GM18526 (cell line): ENCODE measurements around the gene KMT2E.

Experiments
- POLR2A ChIP-seq: IDR thresholded peaks from 3 replicates; pipeline ENCODE4 v1.6.1; 2011; ENCODE audit not compliant: insufficient read length; ENCODE audit errors: extremely low read depth

The KMT2E gene

DNA sequence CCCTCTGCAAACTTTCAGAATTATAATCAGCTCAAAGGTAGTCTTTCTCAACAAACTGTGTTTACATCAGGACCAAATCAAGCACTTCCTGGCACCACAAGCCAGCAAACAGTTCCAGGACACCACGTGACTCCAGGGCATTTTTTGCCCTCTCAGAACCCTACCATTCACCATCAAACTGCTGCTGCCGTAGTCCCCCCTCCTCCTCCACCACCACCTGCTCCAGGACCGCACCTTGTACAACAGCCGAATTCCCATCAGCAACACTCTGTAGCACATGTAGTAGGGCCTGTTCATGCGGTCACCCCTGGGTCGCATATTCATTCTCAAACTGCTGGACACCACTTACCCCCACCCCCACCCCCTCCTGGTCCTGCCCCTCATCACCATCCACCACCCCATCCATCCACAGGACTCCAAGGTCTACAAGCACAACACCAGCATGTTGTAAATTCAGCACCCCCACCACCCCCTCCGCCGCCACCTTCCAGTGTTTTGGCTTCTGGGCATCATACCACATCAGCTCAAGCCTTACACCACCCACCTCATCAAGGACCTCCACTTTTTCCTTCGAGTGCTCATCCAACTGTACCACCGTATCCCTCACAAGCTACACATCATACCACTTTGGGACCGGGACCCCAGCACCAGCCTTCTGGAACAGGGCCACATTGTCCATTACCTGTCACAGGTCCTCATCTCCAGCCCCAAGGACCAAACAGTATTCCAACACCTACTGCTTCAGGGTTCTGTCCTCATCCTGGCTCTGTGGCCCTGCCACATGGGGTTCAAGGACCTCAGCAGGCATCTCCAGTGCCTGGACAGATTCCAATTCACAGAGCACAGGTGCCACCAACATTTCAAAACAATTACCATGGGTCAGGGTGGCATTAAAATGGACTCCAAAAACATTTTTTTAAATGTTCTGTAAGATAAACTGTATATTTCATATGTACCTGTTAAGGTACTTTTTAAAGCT, 98.7 kb downstream of the KMT2E start:
- no peak for TF ChIP-seq POLR2A

DNA sequence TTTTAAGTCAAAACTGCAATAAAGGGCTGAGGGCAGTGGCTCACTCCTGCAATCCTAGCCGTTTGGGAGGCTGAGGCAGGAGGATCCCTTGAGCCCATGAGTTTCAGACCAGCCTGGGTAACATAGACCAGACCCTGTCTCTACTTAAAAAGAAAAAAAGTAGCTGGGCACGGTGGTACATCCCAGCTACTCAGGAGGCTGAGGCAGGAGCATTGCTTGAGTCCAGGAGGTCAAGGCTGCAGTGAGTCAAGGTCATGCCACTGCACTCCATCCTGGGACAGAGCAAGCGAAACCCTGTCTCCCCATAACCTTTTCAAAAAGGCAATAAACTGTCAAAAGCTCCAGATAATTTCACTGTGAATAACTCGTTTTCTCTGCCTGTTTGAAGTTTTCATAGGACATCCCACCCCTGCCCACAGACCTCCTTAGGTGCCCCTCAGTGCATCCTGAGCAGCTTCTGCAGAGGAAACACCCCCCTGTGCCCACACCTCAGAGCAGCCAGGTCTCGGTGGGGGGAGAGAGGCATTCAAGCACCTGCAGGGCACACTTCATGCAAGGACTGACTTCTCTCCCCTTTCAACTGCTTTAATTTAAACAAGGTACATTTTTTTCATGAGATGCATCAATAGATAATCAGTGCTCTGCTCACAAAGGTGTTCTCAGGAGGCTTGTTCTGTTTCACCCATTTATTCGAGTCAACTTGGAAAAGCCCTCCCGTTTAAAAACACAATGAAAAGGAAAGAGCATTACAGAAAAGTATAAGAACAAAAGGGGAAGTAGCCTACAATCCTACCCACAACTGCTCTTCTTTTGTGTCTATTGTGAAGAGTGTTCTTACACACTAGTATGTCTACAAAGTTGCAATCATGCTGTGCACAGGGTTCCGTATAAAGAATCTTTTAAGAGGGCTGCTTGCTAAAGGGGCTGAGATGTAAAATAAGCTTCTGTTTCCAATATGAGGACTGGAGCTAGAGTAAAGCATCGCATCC, 104.9 kb downstream of the KMT2E start:
- no peak for TF ChIP-seq POLR2A

DNA sequence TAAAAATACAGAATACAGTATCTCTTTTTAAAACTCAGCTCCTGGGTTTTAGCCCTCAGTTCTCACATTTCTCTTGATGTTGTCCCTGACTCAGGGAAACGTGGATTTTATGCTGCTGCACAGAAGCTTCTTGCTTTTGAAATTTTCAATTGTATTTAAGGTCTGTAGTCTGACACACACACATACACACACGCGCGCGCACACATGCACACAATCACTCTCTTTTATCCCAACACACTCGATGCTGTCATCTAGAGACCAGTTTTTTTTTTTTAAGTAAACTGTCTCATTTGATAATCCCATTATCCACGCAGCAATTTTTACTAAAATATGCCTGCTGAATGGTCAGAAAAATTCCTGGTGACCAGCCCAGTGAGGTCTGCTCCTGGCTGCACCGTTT, 108.6 kb downstream of the KMT2E start:
- TF ChIP-seq POLR2A = no peak

DNA sequence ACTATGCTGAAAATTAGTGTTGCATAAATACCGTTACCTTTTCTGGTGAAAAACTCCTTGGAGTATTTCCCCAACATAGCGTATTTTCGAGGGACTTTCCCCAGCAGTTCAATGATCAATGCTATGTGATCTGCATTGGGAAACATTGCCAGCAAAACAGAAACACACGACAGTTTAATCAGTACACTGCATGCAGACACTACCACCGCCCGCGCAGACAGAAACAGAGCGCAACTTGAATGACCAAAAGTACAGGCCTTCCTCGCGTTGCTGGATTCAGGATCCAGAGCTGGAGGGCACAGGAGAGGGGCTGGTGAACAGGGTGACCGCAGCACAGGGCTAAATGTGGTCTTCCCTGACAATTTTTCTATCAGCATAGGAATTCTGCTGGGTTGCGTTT, 111.7 kb downstream of the KMT2E start:
- no peak for TF ChIP-seq POLR2A

DNA sequence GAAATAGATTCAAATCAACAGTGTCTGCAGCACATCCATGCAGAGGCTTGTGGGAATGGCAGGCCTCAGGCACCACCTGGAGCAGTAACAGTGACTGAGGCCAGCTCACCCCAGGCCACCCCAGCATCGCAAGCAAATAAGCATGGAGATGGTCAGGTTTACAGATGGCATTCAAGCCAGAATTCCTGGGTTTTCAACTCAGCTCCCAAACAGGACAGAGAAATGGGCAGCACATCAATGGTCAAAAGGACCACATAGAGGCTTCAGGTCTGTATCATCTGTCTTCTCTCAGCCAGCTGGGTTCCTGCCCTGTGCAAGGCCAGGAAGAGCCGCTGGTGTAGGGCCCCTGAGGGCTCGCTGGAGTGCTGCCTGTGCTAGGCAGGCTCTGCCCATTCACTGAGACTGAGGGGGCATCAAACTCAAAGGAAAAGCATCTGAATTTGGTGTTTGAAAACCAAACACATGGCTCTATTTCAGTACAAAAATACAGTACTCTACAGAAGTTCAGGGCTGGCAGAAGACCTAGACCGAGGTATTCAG, 112.5 kb downstream of the KMT2E start:
- no peak for TF ChIP-seq POLR2A

DNA sequence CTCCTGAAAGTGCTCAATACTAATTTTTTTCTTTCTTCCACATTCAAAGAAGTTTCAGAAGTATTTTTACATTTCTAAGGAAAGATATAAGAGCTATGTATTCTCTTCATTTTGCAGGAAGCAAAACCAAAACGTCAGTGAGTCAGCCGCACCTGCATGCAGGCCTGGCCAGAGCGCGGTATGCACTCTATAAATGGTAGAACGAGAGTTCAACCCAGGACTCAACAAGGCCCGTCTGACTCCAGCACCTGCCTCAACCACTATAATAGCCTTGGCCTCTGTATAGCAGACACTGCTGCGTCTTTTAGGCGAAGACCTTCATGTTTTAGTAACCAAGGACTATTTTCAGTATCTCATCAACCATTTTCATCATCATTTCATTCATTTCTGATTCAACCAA, 113.2 kb downstream of the KMT2E start:
- TF ChIP-seq POLR2A = no peak

DNA sequence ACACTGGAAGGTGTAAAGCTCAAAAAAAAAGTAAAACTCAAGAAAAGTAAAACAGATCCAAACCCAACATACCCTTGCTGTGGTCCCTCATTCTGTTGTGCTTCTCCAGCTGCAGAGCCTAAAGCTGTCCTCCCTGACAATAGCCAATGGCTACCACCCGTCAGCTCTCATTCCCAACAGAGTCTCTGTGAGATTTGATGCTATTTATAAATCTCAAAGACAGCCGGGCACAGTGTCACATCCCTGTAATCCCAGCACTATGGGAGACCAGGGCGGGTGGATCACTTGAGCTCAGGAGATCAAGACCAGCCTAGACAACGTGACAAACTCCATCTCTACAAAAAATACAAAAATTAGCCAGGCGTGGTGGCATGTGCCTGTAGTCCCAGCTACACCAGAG, 116.0 kb downstream of the KMT2E start:
- no peak for TF ChIP-seq POLR2A

DNA sequence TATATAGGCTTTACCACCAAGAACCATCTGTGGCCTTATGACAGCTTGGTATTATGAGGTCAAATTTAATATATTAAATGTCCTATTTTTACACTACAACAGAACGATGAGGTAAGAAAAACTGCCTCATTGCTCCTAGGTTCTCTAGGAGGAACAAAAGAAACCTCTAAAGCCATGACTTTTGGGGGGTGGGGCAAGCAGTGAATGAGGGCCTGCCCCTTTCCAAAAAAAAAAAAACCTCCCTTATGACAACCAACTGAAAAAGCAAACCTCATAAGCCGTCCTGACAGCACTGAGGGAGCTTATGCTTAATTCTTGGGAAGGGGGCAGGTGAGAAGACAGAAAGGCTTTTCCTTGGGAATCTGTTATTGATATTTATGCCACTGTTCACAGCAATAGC, 116.6 kb downstream of the KMT2E start:
- no peak for TF ChIP-seq POLR2A

DNA sequence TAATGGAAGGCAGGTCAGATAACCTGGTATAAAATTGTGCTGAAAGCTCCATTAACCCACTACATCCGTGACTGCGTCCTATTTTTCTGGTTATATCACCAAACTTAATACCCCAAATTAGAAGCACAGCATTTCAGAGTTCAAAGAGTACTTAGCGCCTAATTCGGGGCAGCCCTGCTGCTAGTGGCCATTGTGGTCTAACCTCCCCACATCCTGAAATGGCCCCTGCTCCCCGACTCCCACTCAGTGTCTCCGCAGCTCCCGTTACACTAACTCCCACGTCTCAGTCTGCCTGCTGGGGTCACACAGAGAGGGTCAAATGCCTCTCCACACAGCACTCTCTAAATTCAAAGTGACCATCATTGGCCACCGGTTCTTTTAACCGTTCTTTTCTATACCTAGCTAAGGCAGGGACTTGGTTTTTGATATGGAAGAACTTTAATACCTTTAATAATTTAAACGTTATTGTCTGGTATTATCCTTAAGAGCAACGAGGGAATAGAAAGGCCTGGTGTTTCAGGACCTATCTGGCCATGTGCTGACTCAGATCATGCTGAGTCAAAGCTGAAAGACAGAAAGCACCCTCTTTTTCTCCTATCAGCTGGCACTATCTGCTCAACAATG, 117.1 kb downstream of the KMT2E start:
- TF ChIP-seq POLR2A = no peak

DNA sequence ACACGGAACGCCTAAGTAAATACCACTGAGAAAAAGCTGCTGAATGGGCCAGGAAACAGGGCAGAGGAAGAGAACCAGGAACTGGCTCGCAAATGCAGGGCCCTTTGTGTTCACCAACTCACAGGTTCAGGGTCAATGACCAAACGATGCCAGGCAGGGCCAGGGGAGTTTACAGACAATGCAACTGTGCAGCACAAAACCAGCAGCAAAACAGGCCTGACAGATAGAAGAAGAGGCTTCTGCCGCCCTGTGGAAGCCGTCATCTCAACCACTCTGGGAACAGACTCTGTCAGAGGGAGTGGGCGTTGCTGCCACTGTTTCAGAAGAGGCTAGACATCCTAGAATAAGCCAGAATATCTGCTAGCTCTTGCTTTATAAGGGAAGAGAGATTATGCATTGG, 117.9 kb downstream of the KMT2E start:
- no peak for TF ChIP-seq POLR2A

DNA sequence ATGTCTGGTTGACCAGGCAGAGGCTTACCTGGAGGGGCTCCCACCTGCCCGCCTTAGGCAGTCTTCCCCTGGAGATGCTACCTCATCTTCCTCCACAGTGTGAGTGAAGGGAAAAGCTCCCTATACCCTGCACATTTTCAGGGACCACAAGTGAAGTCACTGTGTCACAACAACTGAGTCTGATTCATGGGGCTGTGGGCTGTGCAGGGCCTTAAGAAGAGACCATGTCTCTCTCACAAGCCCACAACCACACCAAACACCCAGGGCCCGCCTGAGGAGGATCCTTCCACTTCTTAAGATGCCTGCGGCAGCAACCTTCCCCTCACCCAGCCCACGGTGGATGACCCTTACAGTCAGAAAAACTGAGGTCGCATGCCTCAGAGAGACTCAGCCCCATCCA, 118.3 kb downstream of the KMT2E start:
- TF ChIP-seq POLR2A = no peak

DNA sequence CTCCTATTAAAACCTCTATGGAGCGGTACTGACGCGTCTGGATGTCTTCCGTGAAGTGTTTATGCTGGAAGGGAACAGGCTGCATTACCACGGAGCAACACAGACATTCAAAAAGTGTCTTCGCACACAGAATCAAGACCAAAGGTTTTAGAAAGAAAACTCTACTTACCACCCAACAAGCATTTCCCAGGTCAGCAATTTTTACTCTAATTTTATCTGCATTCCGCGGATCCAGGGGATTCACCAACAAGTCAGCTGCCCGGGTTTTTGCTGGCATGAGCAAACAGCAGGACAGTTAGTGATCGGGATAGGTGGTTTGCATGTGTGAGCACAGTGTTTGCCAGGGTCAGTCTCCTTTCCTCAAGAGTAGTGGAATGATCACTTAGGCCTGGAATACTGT, 118.8 kb downstream of the KMT2E start:
- TF ChIP-seq POLR2A = no peak

DNA sequence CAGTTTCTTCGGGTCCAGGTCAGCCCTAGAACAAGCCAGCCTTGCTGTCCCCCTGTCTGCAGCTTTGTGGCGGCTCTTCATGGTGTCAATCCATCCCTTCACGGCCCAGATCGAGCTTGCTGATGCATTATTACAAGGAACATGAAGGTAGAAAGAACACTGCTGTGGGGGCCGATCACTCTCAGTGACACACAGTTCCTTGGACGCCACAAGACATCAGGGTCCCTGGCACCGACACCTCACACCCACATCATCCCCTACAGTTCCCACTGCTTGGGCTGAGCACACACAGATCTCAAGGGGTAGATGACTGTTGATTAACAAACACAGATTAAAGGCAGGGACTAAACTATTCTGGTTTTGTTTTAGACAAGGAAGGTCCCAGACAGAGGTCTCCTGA, 119.4 kb downstream of the KMT2E start:
- no peak for TF ChIP-seq POLR2A

DNA sequence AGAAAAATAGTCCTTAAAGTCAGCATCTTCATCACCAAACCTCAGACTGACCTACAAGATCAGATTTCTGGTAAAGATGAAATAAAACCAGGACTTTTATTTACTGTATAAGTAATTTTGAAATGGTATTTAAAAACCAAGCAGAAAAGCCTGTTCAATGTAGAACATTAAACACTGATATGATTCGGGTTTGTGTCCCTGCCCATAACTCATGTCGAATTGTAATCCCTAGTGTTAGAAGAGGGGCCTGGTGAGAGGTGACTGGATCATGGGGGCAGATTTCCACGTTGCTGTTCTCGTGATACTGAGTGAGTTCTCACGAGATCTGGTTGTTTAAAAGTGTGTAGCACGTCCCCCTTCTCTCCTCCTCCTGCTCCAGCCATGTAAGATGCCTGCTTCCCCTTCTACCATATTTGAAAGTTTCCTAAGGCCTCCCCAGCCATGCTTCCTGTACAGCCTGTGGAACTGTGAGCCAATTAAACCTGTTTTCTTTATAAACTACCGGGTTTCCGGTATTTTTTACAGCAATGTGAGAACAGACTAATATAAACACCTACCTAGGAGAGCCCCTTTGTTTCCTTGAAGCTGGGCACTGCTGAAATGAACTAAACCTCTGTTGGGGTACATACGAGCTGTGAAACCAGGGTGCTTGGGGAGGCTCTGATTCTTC, 120.1 kb downstream of the KMT2E start:
- TF ChIP-seq POLR2A = no peak

DNA sequence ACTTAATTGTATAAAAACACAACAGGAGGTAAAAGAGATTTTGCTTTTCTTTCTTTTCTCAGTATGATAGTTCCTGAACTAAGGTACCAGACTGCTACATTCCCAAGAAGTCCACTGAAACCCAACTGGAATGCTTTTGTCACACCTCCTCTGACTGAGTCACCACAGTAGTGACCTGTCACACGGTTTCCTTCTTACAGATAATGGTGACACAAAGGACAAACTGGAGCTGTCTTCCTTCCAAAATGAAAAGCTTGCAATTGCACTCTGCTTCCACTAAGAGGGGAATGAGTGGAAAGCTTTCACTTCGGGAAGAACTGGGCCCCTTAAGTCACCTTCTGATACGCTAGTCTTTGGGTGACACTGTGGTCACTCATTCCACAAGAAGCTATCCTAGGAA, 122.2 kb downstream of the KMT2E start:
- TF ChIP-seq POLR2A = no peak

DNA sequence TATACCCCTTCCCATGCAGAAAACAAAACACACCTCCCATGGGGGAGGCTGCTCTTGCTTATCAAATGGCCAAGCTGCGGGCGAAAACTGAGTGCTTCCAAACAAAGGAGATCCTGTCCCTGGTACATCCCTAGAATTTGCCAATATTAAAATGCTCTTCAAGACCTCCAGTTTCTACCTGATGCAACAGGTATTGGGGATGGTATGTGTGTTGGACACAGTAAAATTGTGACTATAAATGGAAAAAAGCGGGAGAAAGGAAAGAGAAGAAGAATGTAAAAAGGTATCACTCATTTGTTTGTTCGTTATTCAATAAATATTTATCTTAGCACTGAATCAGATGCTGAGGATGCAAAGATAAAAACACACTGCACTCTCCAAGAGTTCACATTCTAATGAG, 123.9 kb downstream of the KMT2E start:
- no peak for TF ChIP-seq POLR2A
